Measurements from ENCODE around the gene GOLGB1. TPM values are rescaled to one million over a fixed set of nuclear protein-coding genes. Genes with fewer than 3 reads are reported as not detected.
"Not testable (repeated sequence)": the region's sequence is repeated elsewhere in the genome, so short reads cannot be mapped to it uniquely, and the experiment has no call there.

The GOLGB1 gene
- 29.7 TPM for polyA plus RNA-seq (2013, experiment 1 of 2; ENCODE audit: insufficient read length)
- 34.6 TPM for polyA plus RNA-seq (2013, experiment 2 of 2; ENCODE audit: insufficient read length)

- DNase-seq, result peak; percentile 100
Observed at GRCh38 chr3:121749276-121750086, at the start of gene GOLGB1. Gene GOLGB1, minus strand, starts transcription at chr3:121749741. Its CDS starts 18,770 bp downstream, at chr3:121730971.

GRCh38 chr3:121796970-121797369, 47.4 kb upstream of the GOLGB1 start:
- no peak for DNase-seq

- DNase-seq, result no peak
Observed at GRCh38 chr3:121794264-121794983, 44.9 kb upstream of the GOLGB1 start.

- DNase-seq, result no peak
Observed at GRCh38 chr3:121793078-121793477, 43.5 kb upstream of the GOLGB1 start.

- no peak for DNase-seq
Observed at GRCh38 chr3:121786485-121786884, 36.9 kb upstream of the GOLGB1 start.

- not testable (repeated sequence) for DNase-seq
Observed at GRCh38 chr3:121782784-121783183, 33.2 kb upstream of the GOLGB1 start.

- no peak for DNase-seq
Observed at GRCh38 chr3:121781611-121782010, 32.1 kb upstream of the GOLGB1 start.

- not testable (repeated sequence) for DNase-seq
Observed at GRCh38 chr3:121775095-121775494, 25.6 kb upstream of the GOLGB1 start.

- no peak for DNase-seq
Observed at GRCh38 chr3:121769246-121769645, 19.7 kb upstream of the GOLGB1 start.

GRCh38 chr3:121768452-121768851, 18.9 kb upstream of the GOLGB1 start:
- DNase-seq, result no peak

- no peak for DNase-seq
Observed at GRCh38 chr3:121759541-121760202, 10.1 kb upstream of the GOLGB1 start.

GRCh38 chr3:121758727-121759450, 9.3 kb upstream of the GOLGB1 start:
- DNase-seq, result no peak

GRCh38 chr3:121757812-121758545, 8.4 kb upstream of the GOLGB1 start:
- DNase-seq, result no peak

- DNase-seq, result no peak
Observed at GRCh38 chr3:121757087-121757811, 7.7 kb upstream of the GOLGB1 start.

GRCh38 chr3:121752772-121753171, 3.2 kb upstream of the GOLGB1 start:
- DNase-seq, result no peak

GRCh38 chr3:121752261-121752660, 2.7 kb upstream of the GOLGB1 start:
- no peak for DNase-seq

- DNase-seq, result no peak
Observed at GRCh38 chr3:121750087-121750415, 510 bp upstream of the GOLGB1 start.

GRCh38 chr3:121748680-121749275, 763 bp downstream of the GOLGB1 start:
- peak; percentile 52 for DNase-seq

- no peak for DNase-seq
Observed at GRCh38 chr3:121747976-121748375, 1.6 kb downstream of the GOLGB1 start.

GRCh38 chr3:121743106-121743505, 6.4 kb downstream of the GOLGB1 start:
- not testable (repeated sequence) for DNase-seq

GRCh38 chr3:121740896-121741295, 8.6 kb downstream of the GOLGB1 start:
- no peak for DNase-seq
